Uterine smooth muscle cell (primary cell): ENCODE results near the gene C1RL. TPM values are rescaled to one million over a fixed set of nuclear protein-coding genes. Genes with fewer than 3 reads are reported as not detected.

Experiments
- total RNA-seq: library from RNA; depleted of rRNA; stranded (reverse); fragments of >200 nt; gene quantifications from 2 replicates; pipeline ENCODE4 v1.2.3, GENCODE V29; 2014

Gene C1RL, protein sequence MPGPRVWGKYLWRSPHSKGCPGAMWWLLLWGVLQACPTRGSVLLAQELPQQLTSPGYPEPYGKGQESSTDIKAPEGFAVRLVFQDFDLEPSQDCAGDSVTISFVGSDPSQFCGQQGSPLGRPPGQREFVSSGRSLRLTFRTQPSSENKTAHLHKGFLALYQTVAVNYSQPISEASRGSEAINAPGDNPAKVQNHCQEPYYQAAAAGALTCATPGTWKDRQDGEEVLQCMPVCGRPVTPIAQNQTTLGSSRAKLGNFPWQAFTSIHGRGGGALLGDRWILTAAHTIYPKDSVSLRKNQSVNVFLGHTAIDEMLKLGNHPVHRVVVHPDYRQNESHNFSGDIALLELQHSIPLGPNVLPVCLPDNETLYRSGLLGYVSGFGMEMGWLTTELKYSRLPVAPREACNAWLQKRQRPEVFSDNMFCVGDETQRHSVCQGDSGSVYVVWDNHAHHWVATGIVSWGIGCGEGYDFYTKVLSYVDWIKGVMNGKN
- total RNA-seq, result 17.4 and 30.1 TPM in 2 replicates

DNA sequence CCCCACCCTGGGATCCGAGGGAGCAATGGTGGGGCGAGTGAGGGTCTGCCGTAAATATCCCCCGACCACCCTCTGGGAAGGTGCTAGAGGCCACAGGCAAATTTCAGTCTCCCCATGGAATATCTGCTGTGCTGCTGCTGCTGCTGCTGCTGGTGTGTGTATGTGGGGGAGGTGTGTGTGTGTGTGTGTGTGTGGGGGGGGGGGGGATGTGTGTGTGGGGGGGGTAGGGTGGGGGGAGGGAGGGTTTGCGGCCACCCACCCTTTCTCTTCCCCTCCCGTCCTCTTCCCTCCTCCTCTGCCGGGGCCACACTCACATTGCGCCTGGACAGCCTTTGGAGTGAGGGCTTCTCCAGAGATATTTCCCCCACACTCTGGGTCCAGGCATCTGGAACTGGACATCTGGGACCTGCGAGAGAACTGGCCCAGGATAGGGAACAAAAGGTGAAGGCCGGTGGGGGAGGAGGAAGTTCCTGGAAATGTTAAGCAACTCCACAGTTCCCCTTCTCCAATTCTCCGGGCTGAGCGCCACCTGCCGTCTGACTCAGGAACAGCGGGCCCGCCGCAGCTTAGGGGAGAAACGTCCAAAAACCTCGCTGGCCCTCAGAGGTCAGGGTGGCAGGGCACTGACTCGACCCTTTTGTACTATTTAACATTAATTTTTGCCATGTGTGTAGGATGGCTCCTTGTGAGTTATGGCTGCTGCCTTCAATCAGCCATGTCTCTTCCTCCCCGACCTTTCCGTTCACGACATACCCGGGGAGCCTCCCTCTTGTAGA is at the start of gene C1RL:
Gene C1RL, minus strand, starts transcription at position 419 of the 776 bp plus-strand sequence. Its CDS starts 34 bp downstream, at position 385.

DNA sequence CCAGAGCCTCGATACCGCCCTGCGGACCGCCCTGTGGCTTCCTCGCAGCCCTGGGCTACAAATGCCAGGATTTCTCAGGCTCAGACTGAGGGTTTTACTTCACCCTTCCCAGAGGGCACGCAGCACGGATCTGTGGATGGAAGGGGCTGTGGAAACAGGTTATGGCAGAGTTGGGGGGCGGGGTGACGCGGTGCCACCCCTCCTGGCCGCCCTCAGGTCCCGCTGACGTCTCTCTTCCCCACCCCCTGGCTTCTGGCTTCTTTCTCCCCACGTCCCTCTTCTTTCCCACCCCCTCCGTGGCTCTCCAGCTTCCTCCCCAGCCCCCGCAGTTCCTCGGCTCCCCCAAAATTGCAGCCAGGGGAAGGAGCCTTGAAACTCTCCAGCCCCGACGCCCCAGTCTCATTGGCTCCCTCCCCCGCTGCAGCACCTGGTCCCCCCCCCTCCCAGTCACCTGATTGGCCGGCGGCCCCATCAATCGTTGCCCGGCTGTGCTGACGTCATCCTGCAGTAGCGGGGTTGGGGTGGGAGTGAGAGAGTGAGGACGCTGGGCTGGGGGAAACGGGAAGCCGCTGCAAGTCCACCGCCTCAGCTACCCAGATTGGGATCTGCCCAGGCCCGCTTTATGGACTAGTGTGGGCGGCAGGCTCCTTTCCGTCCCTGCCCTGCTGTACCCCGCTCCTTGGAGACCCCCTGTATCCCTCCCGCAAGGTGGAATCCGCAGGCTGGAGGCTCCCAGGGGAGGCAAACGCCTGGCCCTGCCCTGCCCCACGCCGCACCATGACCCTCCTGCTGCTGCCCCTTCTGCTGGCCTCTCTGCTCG is 21.1 kb upstream of the C1RL start, which contains the start of gene CLSTN3:
Gene CLSTN3, plus strand, starts transcription at position 500 of the 820 bp plus-strand sequence. Its CDS starts 278 bp downstream, at position 778.

DNA sequence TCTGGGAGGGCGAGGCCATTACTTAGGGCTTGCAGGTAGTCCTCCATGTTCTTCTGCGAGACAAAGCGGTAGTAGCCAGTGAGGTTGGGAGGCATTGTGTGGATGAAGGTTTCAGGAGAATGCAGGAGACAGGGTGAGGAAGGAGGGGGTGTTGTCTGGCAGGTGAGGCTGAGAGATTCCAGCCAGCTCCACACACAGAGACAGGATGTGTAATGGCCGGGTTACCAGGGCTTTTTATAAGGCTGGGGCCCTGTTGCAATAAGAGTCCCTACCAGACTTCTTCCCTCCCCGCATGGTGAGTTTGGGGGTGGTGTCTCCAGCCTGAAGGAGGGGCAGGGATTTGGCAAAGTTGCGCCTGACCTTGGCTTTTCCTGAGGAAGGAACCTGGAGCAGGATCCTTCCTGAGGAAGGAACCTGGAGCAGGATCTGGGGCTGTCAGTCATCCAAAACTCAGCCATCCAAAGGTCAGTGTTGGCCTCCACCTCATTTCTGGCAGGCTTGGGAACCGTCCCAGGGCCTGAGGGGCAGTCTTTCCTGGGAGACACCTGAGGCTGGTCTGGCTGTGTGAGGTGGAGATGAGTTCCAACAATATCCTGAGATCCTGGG is 19.8 kb upstream of the C1RL start, which contains the start of gene RBP5:
Gene RBP5, minus strand, starts transcription at position 209 of the 606 bp plus-strand sequence. Its CDS starts 114 bp downstream, at position 95.

DNA sequence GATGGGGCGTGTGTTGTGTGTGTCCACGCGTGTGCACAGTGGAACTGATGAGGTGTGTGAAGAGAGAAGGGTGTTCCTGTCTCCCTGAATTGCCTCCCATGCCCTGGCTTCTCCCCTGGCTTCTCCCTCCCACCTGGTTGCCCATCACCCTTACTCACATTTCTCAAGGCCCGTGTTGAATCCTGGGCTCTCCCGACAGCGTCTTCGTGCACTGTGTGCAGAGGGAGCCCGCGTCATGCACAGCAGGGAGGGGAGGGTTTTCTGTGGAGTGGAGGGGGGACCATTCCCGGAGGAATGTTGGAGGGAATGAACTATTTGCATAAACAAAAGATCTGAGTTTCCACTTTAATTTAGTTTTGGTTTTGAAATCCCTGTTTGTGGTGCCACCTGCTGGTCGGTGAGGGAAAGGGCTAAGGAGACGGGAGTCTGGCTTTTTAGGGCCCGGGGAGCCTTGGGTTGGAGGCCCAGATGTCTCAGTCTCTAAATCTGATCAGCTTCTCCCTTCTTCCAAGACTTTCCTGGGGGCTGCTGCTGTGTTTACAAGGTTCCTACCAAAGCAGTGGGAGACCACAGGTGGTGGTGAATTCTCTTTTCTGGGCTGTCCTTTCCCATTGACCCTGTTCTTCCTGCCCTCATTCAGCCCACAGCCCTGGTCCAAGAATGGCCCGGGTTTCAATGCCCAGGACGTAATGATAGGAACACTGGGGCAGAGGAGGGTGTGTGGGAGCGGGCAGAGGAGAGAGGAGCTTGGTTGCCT is 16.6 kb downstream of the C1RL start, which contains the start of gene C1R:
Gene C1R, minus strand, starts transcription at position 217 of the 757 bp plus-strand sequence. Its CDS starts 57 bp downstream, at position 160.

DNA sequence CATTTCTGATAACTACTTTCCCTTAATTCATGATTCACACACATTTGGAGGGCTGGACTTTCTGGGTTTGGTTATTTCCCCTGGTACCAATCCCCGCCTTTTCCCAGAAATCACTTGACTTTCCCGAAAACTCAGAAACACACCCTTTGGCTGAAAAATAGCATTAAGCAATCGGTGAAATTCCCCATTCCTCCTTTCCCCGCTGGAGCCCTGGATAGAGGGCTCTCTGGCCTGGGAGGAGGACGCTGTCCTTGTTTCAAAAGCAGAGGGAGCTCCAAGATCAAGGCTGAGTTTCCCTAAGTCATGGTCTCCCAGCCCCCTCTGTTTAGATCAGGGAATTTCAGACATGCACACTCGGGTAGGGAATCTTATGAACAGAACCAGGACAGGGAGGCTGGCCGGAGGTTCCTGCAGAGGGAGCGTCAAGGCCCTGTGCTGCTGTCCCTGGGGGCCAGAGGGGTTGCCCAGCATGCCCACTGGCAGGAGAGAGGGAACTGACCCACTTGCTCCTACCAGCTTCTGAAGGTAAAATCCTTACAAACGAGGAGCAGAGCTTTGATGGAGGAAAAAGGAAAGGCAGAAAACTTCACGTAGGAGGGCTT is 48.6 kb downstream of the C1RL start, which contains the start of gene C1S:
Gene C1S, plus strand, starts transcription at position 366 of the 602 bp plus-strand sequence. CDS start 1,195 bp downstream, outside the sequence.

Other genes starting within 250 kb of the C1RL start
- gene TPI1, start 241.7 kb downstream of the C1RL start, total RNA-seq, result 1,238 and 1,525 TPM in 2 replicates
- 7.0 and 9.5 TPM in 2 replicates for gene SPSB2, start 235.9 kb downstream of the C1RL start, total RNA-seq
- 8.6 and 14.4 TPM in 2 replicates for gene LRRC23, start 204.4 kb downstream of the C1RL start, total RNA-seq
- gene ENO2, start 194.6 kb downstream of the C1RL start, total RNA-seq, result 29.0 and 38.4 TPM in 2 replicates
- gene ATN1, start 181.3 kb downstream of the C1RL start, total RNA-seq, result 15.7 and 22.4 TPM in 2 replicates
- gene RNU7-1, start 165.4 kb downstream of the C1RL start, total RNA-seq, result not detected in 2 replicates
- gene C12orf57, start 165.2 kb downstream of the C1RL start, total RNA-seq, result 60.8 and 143 TPM in 2 replicates
- gene PTPN6, start 157.9 kb downstream of the C1RL start, total RNA-seq, result 0.11 TPM in 1 of 2 replicates, not detected in the other
- gene PHB2, start 138.6 kb downstream of the C1RL start, total RNA-seq, result 155 and 196 TPM in 2 replicates
- 43.5 and 72.2 TPM in 2 replicates for gene EMG1, start 138.3 kb downstream of the C1RL start, total RNA-seq
- 7.2 and 7.7 TPM in 2 replicates for gene LPCAT3, start 90.7 kb downstream of the C1RL start, total RNA-seq
- gene C1S, start 48.5 kb downstream of the C1RL start, total RNA-seq, result 72.8 and 248 TPM in 2 replicates
- gene C1R, start 16.8 kb downstream of the C1RL start, total RNA-seq, result 27.1 and 114 TPM in 2 replicates
- 0.12 TPM in 1 of 2 replicates, not detected in the other for gene RBP5, start 19.7 kb upstream of the C1RL start, total RNA-seq
- 9.3 and 20.7 TPM in 2 replicates for gene CLSTN3, start 21.2 kb upstream of the C1RL start, total RNA-seq
- gene PEX5, start 80.5 kb upstream of the C1RL start, total RNA-seq, result 30.1 and 31.9 TPM in 2 replicates
- gene ACSM4, start 194.9 kb upstream of the C1RL start, total RNA-seq, result not detected in 2 replicates